ENCODE measurements around the gene FOXK2. TPM values are rescaled to one million over a fixed set of nuclear protein-coding genes. Genes with fewer than 3 reads are reported as not detected.

FOXK2 gene
- total RNA-seq, 6 donors from 2014 or later, result 50.8 to 92.7 (median 58.9) TPM

DNA sequence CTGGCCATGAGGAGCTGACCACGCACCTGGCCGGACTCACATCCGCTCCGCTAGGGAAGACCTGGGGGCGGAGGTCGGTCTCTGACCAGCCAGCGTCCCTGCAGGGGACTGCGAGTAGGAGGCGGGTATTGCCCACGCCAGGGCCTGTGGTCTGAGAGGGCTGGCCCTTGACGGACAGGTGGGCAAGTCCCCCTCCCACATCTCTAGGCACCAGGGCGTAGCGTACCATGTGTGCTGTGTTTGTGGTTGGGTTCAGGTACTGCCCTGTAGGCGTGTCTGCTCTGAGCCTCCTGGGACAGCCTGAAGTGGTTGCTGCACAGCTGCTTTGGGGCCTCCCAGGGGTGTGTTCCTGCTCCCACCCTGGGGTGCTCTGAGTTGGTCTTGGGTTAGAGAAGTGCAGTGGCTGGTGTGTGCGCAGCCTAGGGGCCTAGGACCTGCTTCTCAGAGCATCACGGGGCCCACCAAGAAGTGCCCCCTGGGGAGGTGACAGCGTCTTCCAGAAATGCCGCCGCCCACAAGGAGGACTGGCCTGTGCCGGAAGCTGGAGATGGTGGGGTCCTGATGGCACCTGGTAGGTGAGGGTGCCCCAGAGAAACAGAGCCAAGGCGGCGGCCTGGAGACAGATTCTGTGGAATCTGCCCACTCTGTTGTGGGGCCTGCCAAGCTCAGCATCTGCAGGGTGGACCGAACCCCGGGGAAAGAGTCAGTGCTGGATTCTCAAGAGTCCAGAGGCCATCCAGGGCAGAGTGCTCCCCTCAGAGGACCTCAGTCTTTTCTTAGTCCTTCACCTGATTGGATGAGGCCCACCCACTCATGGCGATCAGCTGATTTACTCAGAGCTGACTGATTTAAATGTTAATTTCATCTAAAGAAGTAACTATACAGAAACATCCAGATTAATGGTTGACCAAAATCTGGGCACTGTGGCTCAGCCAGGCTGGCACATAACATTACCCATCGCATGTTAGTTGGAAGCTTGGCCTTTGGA is 80.4 kb downstream of the FOXK2 start:
- no peaks in the 10 kb centered on the region for H3K27me3 ChIP-seq
- no peak overlapping the region for H3K4me3 ChIP-seq
- ATAC-seq (ENCODE audit: low FRiP score in 2 of 2) (no peak), DNase-seq (no peak)
- H3K27ac ChIP-seq, result no peak overlapping the region
- WGBS, 2 donors, result 94% methylated on average over 21 to 22 of the region's 26 CpGs
- TF ChIP-seq, protein P1, sequence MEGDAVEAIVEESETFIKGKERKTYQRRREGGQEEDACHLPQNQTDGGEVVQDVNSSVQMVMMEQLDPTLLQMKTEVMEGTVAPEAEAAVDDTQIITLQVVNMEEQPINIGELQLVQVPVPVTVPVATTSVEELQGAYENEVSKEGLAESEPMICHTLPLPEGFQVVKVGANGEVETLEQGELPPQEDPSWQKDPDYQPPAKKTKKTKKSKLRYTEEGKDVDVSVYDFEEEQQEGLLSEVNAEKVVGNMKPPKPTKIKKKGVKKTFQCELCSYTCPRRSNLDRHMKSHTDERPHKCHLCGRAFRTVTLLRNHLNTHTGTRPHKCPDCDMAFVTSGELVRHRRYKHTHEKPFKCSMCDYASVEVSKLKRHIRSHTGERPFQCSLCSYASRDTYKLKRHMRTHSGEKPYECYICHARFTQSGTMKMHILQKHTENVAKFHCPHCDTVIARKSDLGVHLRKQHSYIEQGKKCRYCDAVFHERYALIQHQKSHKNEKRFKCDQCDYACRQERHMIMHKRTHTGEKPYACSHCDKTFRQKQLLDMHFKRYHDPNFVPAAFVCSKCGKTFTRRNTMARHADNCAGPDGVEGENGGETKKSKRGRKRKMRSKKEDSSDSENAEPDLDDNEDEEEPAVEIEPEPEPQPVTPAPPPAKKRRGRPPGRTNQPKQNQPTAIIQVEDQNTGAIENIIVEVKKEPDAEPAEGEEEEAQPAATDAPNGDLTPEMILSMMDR (IDR thresholded peaks at IDR 0.05), result no peak
- TF ChIP-seq POLR2AphosphoS5 (IDR thresholded peaks at IDR 0.05) (no peak), POLR2A (IDR thresholded peaks at IDR 0.05) (no peak), EP300 (IDR thresholded peaks at IDR 0.05) (no peak)
- H3K4me1 ChIP-seq, result peaks cover 22 to 38% (median 28%) of the 10 kb centered on the region in 4 donors
- H3K36me3 ChIP-seq, result peaks cover 3 to 82% (median 46%) of the 10 kb centered on the region in 4 donors
- no peaks in the 10 kb centered on the region for H3K9me3 ChIP-seq

DNA sequence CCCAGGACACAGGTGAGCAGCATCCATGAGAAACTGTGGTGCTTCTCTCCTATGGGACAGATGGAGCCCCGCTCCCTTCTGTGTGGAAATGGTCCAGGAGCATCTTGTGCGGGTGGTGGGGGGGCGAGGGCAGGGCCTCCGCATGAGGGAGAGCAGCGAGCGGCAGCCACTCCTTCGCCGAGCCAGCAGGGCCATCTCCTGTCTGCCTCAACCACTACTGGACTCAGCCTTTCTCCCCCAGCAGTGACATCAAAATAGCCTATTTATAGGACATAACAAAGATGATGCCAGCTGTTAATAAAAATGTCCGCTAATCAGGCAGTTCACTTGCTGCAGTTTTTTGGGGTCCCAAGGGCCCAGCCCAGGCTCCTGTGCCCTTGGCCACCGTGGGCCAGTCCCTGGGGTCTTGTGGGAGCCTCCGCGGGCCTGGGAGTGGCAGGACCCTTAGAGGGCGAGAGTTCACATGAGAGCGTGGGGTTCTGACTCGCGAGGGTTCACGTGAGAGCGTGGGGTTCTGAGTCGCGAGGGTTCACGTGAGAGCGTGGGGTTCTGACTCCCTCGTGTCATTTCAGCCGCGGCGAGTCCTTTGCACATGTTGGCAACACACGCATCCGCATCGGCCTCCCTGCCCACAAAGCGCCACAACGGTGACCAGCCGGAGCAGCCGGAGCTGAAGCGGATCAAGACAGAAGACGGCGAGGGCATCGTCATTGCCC is 81.4 kb downstream of the FOXK2 start:
- DNase-seq (peak in 1 of 2 donors; percentile 74), ATAC-seq (ENCODE audit: low FRiP score in 2 of 2) (no peak)
- TF ChIP-seq EP300 (IDR thresholded peaks at IDR 0.05) (no peak), POLR2AphosphoS5 (IDR thresholded peaks at IDR 0.05) (no peak), POLR2A (IDR thresholded peaks at IDR 0.05) (no peak)
- TF ChIP-seq, protein P1 (IDR thresholded peaks at IDR 0.05), result no peak
- Histone ChIP-seq H3K9me3 (no peaks in the 10 kb centered on the region), H3K36me3 (peaks cover 3 to 85% (median 43%) of the 10 kb centered on the region in 4 donors), H3K27ac (no peak overlapping the region), H3K4me3 (no peak overlapping the region), H3K27me3 (no peaks in the 10 kb centered on the region), H3K4me1 (peaks cover 22 to 45% (median 34%) of the 10 kb centered on the region in 4 donors)
- WGBS, 2 donors, result 98 to 99% methylated on average over 25 to 37 of the region's 37 CpGs

DNA sequence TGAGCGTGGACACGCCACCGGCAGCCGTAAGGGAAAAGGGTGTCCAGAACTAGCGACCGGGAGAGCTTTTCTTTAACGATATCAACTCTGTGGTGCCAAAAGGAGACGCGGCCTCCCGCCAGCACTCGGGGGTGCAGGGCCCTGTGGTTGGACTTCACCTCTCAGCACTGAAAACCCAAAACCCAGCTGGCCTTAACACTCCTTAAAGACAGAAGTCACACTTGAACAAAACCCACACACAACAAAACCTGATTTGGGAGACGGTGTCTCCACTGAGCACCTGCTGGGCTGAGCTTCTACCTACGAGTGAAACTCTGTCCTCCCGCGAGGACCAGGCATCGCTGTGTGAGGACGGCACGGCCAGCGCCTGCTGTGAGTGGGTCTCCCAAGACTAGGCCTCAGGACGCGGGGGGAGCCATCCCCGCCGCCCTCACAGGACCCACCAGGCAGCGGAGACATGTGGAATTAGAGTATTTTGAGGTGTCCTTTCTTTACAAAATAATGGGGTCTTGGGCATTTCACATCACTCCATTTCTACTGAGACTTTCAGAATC is 82.0 kb downstream of the FOXK2 start:
- WGBS, 2 donors, result 80 to 95% methylated on average over 1 to 24 of the region's 24 CpGs
- peak overlapping the region in 2 of 4 donors; percentile 70 to 83 for H3K27ac ChIP-seq
- no peaks in the 10 kb centered on the region for H3K27me3 ChIP-seq
- no peaks in the 10 kb centered on the region for H3K9me3 ChIP-seq
- peaks cover 22 to 48% (median 36%) of the 10 kb centered on the region in 4 donors for H3K4me1 ChIP-seq
- ATAC-seq (ENCODE audit: low FRiP score in 2 of 2) (no peak), DNase-seq (peak in 1 of 2 donors; percentile 77)
- H3K36me3 ChIP-seq, result peaks cover 3 to 85% (median 38%) of the 10 kb centered on the region in 4 donors
- TF ChIP-seq POLR2AphosphoS5 (IDR thresholded peaks at IDR 0.05) (no peak), POLR2A (IDR thresholded peaks at IDR 0.05) (no peak), EP300 (IDR thresholded peaks at IDR 0.05) (no peak)
- TF ChIP-seq, protein P1 (IDR thresholded peaks at IDR 0.05), result no peak
- no peak overlapping the region for H3K4me3 ChIP-seq

DNA sequence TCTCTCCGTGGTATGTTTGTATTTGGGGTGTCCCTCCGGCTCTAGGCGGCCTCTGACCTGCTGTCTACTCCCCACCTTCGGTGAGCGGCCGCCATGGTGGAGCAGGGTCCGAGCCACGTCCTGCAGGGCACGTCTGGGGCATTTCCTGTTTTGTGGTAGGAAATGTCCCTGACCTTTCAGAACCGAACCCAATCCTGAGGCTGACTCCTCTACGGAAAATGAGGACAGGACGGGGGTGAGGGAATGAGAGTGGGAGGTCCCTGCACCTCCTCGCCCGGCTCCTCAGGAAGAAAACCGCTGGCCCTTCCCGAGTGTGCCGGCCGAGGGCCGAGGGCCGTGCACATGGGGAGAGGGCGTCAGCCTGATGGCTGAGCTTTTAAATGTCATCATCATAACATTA is 83.0 kb downstream of the FOXK2 start:
- H3K36me3 ChIP-seq, result peaks cover 0 to 75% (median 30%) of the 10 kb centered on the region in 4 donors

More for the DNA sequence above, 83.0 kb downstream of the FOXK2 start:
- TF ChIP-seq EP300 (IDR thresholded peaks at IDR 0.05) (no peak), POLR2AphosphoS5 (IDR thresholded peaks at IDR 0.05) (no peak), POLR2A (IDR thresholded peaks at IDR 0.05) (no peak)
- TF ChIP-seq, protein P1 (IDR thresholded peaks at IDR 0.05), result no peak
- Histone ChIP-seq H3K27ac (peak overlapping the region; percentile 70 to 85 (median 78)), H3K9me3 (no peaks in the 10 kb centered on the region), H3K4me3 (no peak overlapping the region), H3K4me1 (peaks cover 22 to 48% (median 36%) of the 10 kb centered on the region in 4 donors), H3K27me3 (no peaks in the 10 kb centered on the region)
- 56 to 78% methylated on average over 15 to 21 of the region's 21 CpGs for whole genome bisulfite sequencing, 2 donors
- no peak for DNase-seq
- ATAC-seq (ENCODE audit: low FRiP score in 2 of 2), result no peak

All from upper lobe of left lung (tissue), 6 donors.